Measurements from ENCODE around the gene SEMA3A.

The SEMA3A gene

GRCh38 chr7:83930262-83930661, 264.3 kb downstream of the SEMA3A start:
- Histone ChIP-seq H3K4me1 (ENCODE audit: control insufficient read depth, insufficient read depth, low read length) (no peaks in the 10 kb centered on the region), H3K36me3 (ENCODE audit: control insufficient read depth, insufficient read depth, low read length) (no peaks in the 10 kb centered on the region), H3K27ac (ENCODE audit: insufficient read depth, low read depth, low read length, poor library complexity, severe bottlenecking) (no peak overlapping the region), H3K4me3 (ENCODE audit: insufficient read depth, low read depth, low read length) (no peak overlapping the region), H3K27me3 (ENCODE audit: control insufficient read depth, insufficient read depth, low read length, poor library complexity, severe bottlenecking) (no peaks in the 10 kb centered on the region), H3K9me3 (ENCODE audit: control insufficient read depth, low read length) (no peaks in the 10 kb centered on the region)
- WGBS, 2 experiments, result 100% methylated on average over 2 of the region's 2 CpGs

- WGBS, 2 experiments, result 0% methylated on average over 1 of the region's 1 CpG; no CpG with 5 or more reads in 1 of the 2 experiments
- Histone ChIP-seq H3K9me3 (ENCODE audit: control insufficient read depth, low read length) (no peaks in the 10 kb centered on the region), H3K27me3 (ENCODE audit: control insufficient read depth, insufficient read depth, low read length, poor library complexity, severe bottlenecking) (no peaks in the 10 kb centered on the region), H3K27ac (ENCODE audit: insufficient read depth, low read depth, low read length, poor library complexity, severe bottlenecking) (no peak overlapping the region), H3K4me1 (ENCODE audit: control insufficient read depth, insufficient read depth, low read length) (no peaks in the 10 kb centered on the region), H3K36me3 (ENCODE audit: control insufficient read depth, insufficient read depth, low read length) (no peaks in the 10 kb centered on the region), H3K4me3 (ENCODE audit: insufficient read depth, low read depth, low read length) (no peak overlapping the region)
Observed at GRCh38 chr7:83925860-83926259, 268.7 kb downstream of the SEMA3A start.

- no peaks in the 10 kb centered on the region for H3K9me3 ChIP-seq (ENCODE audit: control insufficient read depth, low read length)
- no peaks in the 10 kb centered on the region for H3K4me1 ChIP-seq (ENCODE audit: control insufficient read depth, insufficient read depth, low read length)
- no peaks in the 10 kb centered on the region for H3K36me3 ChIP-seq (ENCODE audit: control insufficient read depth, insufficient read depth, low read length)
- H3K27me3 ChIP-seq (ENCODE audit: control insufficient read depth, insufficient read depth, low read length, poor library complexity, severe bottlenecking), result no peaks in the 10 kb centered on the region
- 89 to 91% methylated on average over 4 of the region's 4 CpGs for WGBS, 2 experiments
- H3K4me3 ChIP-seq (ENCODE audit: insufficient read depth, low read depth, low read length), result no peak overlapping the region
- no peak overlapping the region for H3K27ac ChIP-seq (ENCODE audit: insufficient read depth, low read depth, low read length, poor library complexity, severe bottlenecking)
Observed at GRCh38 chr7:83921941-83922607, 272.5 kb downstream of the SEMA3A start.

- Histone ChIP-seq H3K4me3 (ENCODE audit: insufficient read depth, low read depth, low read length) (no peak overlapping the region), H3K27ac (ENCODE audit: insufficient read depth, low read depth, low read length, poor library complexity, severe bottlenecking) (no peak overlapping the region), H3K4me1 (ENCODE audit: control insufficient read depth, insufficient read depth, low read length) (no peaks in the 10 kb centered on the region), H3K9me3 (ENCODE audit: control insufficient read depth, low read length) (no peaks in the 10 kb centered on the region), H3K36me3 (ENCODE audit: control insufficient read depth, insufficient read depth, low read length) (no peaks in the 10 kb centered on the region), H3K27me3 (ENCODE audit: control insufficient read depth, insufficient read depth, low read length, poor library complexity, severe bottlenecking) (no peaks in the 10 kb centered on the region)
- WGBS, 2 experiments, result 77 to 94% methylated on average over 1 of the region's 1 CpG
Observed at GRCh38 chr7:83921271-83921940, 273.2 kb downstream of the SEMA3A start.

- no peak overlapping the region for H3K27ac ChIP-seq (ENCODE audit: insufficient read depth, low read depth, low read length, poor library complexity, severe bottlenecking)
- H3K9me3 ChIP-seq (ENCODE audit: control insufficient read depth, low read length), result no peaks in the 10 kb centered on the region
- no peaks in the 10 kb centered on the region for H3K4me1 ChIP-seq (ENCODE audit: control insufficient read depth, insufficient read depth, low read length)
- WGBS, 2 experiments, result 91 to 96% methylated on average over 1 of the region's 1 CpG
- H3K27me3 ChIP-seq (ENCODE audit: control insufficient read depth, insufficient read depth, low read length, poor library complexity, severe bottlenecking), result no peaks in the 10 kb centered on the region
- H3K36me3 ChIP-seq (ENCODE audit: control insufficient read depth, insufficient read depth, low read length), result no peaks in the 10 kb centered on the region
- no peak overlapping the region for H3K4me3 ChIP-seq (ENCODE audit: insufficient read depth, low read depth, low read length)
Observed at GRCh38 chr7:83918142-83918541, 276.4 kb downstream of the SEMA3A start.

GRCh38 chr7:83913174-83913573, 281.4 kb downstream of the SEMA3A start:
- no peak overlapping the region for H3K27ac ChIP-seq (ENCODE audit: insufficient read depth, low read depth, low read length, poor library complexity, severe bottlenecking)
- no peaks in the 10 kb centered on the region for H3K4me1 ChIP-seq (ENCODE audit: control insufficient read depth, insufficient read depth, low read length)
- no peaks in the 10 kb centered on the region for H3K9me3 ChIP-seq (ENCODE audit: control insufficient read depth, low read length)
- no peaks in the 10 kb centered on the region for H3K27me3 ChIP-seq (ENCODE audit: control insufficient read depth, insufficient read depth, low read length, poor library complexity, severe bottlenecking)
- no peak overlapping the region for H3K4me3 ChIP-seq (ENCODE audit: insufficient read depth, low read depth, low read length)
- no peaks in the 10 kb centered on the region for H3K36me3 ChIP-seq (ENCODE audit: control insufficient read depth, insufficient read depth, low read length)

DNA sequence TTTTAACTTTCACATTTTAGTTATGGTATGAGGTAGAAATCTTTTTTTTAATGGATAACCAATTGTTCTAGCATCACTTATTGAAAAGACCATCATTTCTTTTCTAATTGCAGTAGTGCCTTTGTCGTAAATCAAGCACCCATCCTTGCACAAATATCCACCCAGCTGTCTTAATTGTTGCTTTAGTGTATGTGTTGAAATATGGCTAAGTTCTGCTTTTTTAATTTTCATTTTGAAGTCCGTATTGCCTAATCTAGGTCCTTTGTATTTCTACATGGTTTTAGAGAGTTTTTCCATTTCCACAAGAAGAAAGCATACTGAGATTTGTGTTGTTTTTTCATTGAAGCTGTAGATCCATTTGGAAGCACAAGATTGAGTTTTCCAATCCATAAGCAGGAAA, 286.1 kb downstream of the SEMA3A start:
- 100% methylated on average over 1 to 2 of the region's 2 CpGs for WGBS, 2 experiments

More for the DNA sequence above, 286.1 kb downstream of the SEMA3A start:
- Histone ChIP-seq H3K9me3 (ENCODE audit: control insufficient read depth, low read length) (no peaks in the 10 kb centered on the region), H3K27me3 (ENCODE audit: control insufficient read depth, insufficient read depth, low read length, poor library complexity, severe bottlenecking) (no peaks in the 10 kb centered on the region), H3K4me3 (ENCODE audit: insufficient read depth, low read depth, low read length) (no peak overlapping the region), H3K4me1 (ENCODE audit: control insufficient read depth, insufficient read depth, low read length) (no peaks in the 10 kb centered on the region), H3K27ac (ENCODE audit: insufficient read depth, low read depth, low read length, poor library complexity, severe bottlenecking) (no peak overlapping the region), H3K36me3 (ENCODE audit: control insufficient read depth, insufficient read depth, low read length) (no peaks in the 10 kb centered on the region)
